Renal cortical epithelial cell (primary cell): Measurements from ENCODE around the gene LMO1. TPM values are rescaled to one million over a fixed set of nuclear protein-coding genes. Genes with fewer than 3 reads are reported as not detected.

Source experiments
- DNase-seq: peaks from one replicate; pipeline ENCODE4 v3.0.0-alpha.2; 2011; ENCODE audit warnings: low read depth
- total RNA-seq: library from RNA; depleted of rRNA; stranded (reverse); fragments of >200 nt; gene quantifications from 2 replicates; pipeline ENCODE4 v1.2.3, GENCODE V29; 2014

The LMO1 gene
- 0.40 TPM in 1 of 2 replicates, not detected in the other for total RNA-seq

GRCh38 chr11:8263769-8264410, at the start of gene LMO1:
Gene LMO1, minus strand, starts transcription at chr11:8263878. Its CDS starts 516 bp downstream, at chr11:8263362.
- DNase-seq, result peak; percentile 45

DNA sequence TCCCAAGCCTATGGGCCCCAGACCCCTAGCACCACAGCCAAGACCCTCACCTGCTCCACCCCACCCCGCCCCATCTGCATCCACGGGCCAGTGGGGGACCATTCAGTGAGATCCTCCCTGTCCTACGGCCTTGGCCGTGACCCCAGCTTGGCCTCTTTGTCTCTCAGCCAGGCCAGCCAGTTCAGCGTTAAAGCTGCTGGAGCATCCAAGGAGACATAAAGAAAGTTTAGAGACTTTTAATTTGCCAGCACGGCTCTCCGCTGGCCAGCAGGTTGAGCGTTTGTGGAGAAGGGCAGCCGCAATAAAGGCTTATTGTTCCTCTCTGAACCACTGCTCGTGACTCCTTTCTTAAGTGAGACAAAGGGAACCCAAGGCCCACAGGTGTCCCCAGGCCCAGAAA, 49.3 kb upstream of the LMO1 start:
- DNase-seq, result no peak

GRCh38 chr11:8311366-8311765, 47.7 kb upstream of the LMO1 start:
- no peak for DNase-seq

DNA sequence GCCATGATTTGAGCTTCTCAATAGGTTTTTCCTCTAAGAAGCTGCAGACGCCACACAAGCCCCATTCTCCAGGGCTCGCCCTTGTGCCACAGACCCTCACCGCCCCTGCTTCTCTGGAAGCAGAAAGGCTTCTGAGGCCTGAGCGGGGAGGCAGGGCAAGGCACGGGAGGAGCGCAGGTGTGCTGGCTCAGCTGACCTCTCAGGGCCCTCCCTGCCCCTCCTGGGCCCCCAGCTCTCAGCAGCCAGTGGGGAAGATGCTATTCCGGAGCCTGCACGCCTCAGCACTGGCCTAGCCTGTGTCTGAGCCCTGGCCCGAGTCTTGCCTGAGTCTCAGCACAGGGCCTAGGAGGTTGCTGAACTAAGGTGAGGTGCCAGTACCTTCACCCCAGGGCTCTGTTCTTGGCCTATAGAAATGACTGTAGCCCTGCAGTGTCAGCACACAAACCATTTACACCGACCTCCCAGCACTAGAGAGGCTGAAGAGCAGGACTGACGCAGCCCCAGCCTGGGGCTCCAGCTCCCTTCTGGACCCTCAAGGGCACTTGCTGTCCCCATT, 47.1 kb upstream of the LMO1 start:
- DNase-seq, result no peak

DNA sequence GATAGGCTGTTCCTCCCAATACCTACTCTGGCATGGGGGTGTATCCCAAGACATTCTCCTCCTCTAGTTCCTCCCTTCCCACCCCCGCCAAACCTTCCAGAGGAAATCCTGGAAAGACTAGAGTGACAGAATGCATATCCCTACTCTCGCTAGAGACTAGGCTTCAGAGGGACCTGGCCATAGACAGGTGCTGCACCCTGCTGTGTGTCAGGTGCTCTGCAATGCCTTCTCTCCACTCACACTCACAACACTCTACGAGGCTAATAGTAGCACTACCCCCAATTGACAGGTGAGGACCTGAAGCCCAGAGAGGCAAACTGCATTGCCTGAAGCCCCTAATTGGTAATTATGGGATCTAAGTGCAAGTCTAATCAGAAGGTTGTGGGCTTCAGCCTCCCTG, 46.2 kb upstream of the LMO1 start:
- peak; percentile 7 for DNase-seq

DNA sequence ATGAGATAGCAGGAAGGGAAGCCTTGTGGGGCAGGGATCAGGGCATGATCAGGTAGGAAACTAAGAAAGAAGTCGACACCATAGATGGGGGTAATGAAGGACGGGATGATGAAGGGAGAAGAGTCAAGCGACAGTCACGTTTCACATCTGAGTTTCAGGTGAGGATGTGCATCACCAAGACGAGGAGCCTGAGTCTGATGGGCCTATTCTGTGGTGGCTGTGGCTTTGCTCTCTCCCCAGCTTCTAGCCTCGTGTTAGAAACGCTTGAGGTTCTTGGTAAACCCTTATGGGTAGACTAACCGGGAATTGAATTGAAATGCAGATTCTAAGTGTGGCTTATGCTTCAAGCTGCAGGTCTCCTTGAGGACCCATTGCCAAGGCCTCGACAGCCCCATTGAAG, 45.6 kb upstream of the LMO1 start:
- no peak for DNase-seq

DNA sequence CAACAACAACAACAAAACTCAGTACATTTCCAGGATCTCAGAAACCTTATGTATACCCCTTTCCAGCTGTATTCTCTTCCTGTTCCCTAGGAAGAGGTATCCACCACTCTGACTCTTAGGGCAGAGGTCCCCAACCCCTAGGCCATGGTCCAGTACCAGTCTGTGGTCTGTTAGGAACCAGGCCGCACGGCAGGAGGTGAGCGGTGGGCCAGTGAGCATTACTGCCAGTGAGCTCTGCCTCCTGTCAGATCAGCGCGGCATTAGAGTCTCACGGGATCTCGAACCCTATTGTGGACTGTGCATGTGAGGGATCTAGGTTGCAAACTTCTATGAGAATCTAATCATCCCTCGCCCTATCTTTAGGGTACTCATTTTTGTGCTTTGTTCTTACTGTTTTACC, 43.9 kb upstream of the LMO1 start:
- no peak for DNase-seq

DNA sequence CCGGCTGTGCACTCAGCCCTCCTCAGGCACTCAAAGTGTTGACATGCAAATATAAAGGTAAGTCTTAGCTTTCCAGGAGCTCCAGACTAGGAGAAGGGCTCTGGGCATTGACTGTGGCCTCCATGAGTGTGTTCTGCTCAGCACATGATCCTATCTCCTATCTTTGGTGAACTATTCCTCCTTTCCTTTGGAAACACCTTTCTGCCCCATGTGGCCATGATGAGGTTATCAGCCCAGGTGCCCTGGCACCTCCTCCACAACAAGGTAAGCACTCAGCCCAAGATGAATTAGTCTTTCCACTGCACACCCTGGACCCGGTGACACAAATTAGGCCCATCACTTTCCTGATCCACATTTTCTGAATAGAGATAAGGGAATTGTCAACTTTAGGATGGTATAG, 37.9 kb upstream of the LMO1 start:
- no peak for DNase-seq

- DNase-seq, result no peak
Observed at GRCh38 chr11:8298801-8299786, 35.4 kb upstream of the LMO1 start.

- no peak for DNase-seq
Observed at GRCh38 chr11:8297781-8298440, 34.2 kb upstream of the LMO1 start.

GRCh38 chr11:8296872-8297271, 33.2 kb upstream of the LMO1 start:
- DNase-seq, result no peak

- no peak for DNase-seq
Observed at GRCh38 chr11:8296038-8296649, 32.5 kb upstream of the LMO1 start.

DNA sequence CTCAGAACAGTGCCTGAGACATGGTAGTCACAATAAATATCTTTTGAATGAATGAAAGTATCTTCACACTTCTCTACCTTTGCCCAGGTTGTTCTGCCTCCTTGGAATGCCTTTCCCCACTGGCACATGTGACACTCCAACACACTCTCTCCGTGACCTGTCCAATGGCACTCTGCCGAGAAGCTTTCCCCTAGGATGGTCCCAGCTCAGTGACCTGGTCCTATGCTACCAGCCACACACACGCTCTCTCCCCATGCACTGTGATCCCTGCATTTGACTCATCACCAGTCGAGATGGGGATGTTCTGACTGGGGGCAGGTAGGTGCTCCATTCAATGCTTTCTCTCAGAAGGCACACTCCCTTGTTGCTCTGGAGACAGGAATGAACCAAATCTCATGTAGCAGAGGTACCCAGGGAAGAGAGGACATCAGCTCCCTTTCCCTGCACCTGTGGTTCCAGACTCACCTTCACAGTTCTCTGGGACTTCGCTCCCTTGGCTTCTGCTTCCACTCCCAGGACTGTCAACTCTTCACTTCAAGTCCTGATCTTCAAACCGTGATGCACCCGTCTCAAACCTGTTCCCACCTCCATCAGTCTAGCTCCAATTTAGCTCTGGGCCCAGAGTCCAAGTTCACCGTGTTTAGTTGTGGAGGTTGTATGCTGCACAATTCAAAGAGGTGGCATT, 30.7 kb upstream of the LMO1 start:
- DNase-seq, result no peak

DNA sequence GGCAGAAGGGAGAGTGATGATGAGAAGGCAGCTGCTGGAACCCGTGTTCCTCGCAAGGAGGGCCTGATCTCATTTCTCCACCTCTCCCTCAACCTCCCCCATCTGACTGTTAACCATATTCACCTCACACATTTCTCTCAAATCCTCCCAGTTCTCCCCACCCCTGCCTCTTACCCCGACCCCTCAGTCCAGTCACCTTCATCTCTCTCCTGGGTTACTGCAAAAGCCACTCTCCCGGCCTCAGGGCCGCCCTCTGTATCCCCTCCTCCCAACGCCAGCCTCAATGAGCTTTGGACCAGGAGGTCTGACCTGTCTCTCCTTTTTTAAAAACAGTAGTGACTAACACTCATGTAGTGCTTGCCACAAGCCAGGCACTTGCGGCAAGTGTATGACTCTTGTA, 29.5 kb upstream of the LMO1 start:
- no peak for DNase-seq

GRCh38 chr11:8292351-8292750, 28.7 kb upstream of the LMO1 start:
- DNase-seq, result no peak

DNA sequence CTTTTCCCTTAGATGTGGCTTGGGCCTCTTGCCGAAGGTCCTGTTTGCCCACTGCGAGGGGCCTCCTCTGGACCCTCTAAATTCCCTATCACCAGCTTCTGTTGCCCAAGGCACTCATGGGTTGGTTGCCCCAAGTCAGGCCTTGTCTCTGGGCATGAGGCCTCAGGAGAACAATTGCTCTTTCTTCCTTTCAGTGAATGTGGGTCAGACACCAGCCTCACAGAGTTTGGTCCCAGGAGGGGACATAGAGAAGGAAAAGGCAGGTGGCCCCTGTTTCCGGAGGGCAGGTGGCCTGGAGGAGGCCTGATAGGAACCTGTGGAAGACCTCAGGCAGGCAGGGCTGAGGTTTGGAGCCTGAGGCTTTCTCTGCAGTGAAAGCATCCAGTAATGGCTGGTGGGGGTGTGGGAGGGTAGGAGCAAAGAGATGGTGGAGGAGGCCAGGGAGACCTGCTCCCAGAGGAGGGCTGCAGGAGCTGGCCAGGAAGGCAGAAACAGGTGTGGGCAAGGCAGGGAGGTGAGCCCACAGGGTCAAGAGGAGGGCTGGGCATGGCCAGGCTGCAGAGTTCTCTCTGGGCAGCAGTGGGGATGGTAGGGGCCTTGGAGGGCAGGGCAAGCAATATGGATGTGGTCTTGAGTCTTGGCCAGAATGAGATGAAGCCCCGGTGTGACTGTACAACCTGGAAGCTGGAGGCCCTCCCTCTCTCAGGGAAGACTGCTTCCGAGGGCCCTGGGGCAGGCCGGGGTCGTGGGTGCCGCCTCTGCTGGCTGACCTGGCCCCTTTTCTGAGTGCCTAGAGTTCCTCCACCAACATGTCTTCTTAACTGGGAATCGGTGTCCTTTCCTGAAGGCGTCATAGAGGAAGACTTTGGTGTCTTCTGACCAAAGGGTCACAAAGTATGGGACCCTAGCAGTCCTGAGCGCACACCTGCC, 28.0 kb upstream of the LMO1 start:
- DNase-seq, result no peak

- DNase-seq, result no peak
Observed at GRCh38 chr11:8290081-8290810, 26.6 kb upstream of the LMO1 start.

DNA sequence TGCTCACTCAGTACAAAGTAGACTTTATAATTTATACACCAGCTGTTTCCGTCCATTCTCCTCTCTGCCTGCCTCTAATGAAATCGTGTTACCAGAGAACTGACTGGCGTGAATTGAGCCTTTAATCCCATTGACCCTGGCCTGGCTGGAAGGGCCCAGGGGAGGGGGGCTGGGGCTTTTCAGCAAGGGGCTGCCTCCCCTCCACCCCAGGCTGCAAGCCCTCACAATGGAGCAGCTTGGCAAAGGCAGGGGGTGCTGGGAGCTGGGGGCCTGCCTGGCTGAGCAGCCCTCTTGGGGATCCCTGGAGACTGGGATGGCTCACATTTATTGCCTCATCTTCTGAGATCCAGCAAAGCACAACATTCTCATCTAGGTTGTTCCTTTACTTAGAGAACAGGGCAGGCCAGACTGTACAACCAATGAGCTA, 25.8 kb upstream of the LMO1 start:
- no peak for DNase-seq

DNA sequence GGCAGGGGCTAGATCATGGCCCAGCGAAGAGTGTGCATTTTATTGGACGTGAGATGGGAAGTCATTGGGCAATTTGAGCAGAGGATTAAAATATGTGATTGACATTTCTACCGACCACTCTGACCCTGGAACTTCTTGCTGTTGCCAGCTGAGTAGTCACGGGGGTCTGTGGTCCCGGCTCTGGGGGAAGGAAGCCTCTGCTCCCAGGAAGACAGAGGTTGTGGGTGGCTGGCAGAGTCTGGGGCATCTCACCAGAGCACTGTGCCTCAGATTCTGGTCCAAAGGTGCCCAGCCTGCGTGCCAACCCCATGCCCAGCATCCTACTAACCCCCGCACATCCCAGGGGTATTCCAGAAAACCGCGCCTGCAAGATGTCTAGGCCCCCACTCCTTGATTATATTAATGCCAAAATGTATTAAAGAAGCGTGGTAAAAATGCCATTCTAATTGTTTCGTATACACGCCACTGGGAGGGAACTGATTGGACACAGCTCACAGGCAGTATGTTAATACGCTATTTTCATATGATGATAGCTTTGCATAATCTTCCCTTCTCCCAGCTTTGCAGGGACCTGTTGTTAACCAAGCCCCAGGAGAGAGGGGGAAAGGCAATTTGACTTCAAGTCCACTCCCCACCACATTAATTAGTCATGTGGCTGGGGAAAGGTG, 25.3 kb upstream of the LMO1 start:
- no peak for DNase-seq
